ENCODE data around the gene C9orf72.
"Not testable (repeated sequence)": the region's sequence is repeated elsewhere in the genome, so short reads cannot be mapped to it uniquely, and the experiment has no call there.

The C9orf72 gene

DNA sequence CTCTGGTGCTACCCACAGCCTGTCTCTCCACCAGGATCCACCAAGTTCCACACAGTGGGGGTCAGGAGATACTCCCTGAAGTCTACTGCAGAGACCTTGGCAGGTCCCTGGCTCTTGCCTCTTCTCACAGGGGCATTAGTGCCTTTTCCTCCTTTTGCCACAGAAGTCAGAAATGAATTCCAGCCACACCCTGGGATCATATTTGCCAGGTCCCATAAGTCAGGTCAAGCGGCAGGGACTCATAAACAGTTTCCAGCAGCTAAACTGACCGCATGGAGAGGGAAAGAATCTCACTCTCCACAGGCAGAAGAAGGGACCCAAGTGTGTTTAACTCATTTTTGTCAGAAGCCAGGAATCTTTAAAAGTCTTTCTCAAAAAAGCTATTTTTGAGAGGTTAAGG lies 62.5 kb downstream of the C9orf72 start:
- no peak for DNase-seq

DNA sequence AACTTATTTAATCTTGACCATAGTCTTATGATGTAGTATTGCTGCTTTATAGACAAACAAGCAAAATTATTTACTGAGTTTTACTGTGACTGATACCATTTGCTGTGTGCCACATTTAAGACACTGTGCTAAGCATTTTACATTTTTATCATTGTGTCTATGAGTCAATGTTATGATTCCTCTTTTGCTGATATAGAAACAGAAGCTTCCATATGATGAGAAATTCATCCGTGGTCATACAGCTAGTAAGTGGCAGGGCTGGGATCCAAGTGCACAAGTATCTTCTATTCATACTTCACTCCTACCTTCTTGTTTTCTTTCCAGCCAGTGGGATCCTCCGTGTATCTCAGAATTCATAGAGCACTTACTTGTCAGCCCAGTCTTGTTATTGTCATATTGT lies 66.3 kb downstream of the C9orf72 start:
- no peak for DNase-seq

DNA sequence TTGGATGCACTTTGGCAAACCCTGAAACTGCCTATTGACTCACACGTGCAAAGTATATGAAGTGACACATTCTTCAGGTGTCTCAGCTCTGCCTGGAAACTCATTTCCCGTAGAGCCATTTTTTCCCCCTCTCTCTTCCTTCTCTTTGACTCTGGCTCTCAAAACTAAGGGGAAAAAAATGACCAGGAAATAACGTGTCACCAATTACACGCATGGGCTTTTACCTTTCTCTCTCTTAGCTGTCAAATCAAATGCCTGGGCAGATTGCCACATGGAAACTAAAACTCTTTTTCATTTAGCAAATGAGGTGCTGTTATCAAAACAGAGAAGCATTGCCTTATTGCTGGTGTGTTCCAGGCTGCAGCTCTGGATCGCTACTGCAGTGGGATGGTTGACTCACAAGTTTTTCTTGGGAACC lies 67.5 kb downstream of the C9orf72 start:
- DNase-seq, result no peak

DNA sequence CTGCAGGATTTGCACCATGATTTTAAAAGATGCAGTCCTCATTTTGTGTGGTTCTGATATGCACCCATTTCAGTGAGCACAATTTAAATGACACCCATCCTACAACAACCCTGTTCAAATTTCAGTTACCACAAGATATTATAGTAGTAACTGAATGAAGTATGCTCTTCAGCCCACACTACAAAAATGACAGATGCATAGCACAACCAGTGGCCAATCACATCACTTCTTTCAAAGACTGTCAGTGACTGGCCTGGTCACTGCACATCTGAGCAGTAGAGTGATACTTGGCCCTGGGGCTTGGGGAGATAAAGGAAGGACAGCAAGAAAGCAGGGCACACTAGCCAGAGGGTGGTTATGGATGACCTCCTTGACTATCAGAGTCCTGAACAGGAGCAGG lies 69.0 kb downstream of the C9orf72 start:
- no peak for DNase-seq

DNA sequence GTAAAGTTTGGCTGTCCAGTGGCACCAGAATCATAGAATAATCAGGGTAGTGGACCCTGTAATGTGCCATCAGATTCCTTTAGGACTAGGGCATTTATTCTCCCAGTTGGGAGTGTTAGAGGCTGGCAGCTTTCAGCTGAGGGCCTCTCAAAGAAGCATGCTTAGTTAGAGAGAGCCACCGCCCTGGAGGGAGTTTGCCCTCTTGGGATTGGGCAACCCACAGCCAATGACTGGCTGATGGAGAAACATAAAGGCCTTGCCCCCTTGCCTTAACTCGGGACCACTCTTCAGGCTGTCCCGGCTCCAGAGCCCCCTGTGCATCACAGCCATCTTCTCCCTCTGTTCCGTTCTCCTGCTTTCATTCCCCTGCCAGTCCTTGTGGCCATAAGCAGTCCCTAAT lies 69.7 kb downstream of the C9orf72 start:
- DNase-seq, result no peak

DNA sequence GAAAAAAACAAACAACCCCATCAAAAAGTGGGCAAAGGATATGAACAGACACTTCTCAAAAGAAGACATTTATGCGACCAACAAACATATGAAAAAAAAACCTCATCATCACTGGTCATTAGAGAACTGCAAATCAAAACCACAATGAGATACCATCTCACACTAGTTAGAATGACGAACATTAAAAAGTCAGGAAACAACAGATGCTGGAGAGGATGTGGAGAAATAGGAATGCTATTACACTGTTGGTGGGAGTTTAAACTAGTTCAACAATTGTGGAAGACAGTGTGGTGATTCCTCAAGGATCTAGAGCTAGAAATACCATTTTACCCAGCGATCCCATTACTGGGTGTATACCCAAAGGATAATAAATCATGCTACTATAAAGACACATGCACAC lies 72.4 kb downstream of the C9orf72 start:
- DNase-seq, result not testable (repeated sequence)

DNA sequence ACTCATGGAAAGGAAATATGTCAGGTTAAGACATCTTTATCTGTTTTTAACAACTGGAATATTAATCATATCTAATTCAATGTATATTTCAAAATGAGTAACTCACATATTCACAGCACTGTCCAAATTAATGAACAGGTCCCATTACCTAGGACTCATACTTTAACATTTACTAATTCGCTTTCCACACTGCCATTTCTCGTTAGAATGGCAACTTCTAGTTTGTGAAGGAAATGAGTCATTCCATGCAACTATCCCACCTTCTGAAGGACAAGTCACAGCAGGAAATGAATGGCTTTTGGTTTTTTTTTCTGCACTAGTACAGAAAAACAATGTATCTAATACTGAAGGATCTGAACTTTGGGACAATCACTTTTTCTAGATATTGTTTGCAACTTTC lies 73.8 kb downstream of the C9orf72 start:
- no peak for DNase-seq

DNA sequence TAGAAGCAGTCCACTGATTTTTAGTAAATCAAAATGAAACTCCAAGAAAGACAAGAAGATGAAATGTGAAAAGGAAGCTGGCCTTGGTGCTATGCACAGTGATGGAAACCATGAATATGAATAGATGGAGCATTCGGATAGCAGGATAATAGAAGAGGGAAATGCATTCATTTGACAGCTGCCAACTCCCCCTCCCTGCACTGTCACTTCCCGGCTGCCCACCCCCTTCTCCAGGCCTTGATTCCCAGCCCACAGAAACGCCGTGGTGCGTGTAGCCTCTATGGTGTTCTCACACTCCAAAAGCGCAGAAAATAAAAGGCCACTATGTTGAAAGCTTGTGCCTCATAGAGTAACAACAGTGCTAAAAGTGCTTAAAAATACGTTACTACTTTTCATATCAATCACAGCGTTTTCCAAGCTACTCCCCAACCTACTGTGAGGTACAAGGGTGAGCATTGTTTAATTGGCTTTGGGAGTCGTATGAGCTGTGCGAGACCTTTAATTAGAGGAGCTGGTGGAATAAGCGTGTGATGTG lies 75.3 kb downstream of the C9orf72 start:
- DNase-seq, result no peak
